ENCODE measurements around the gene NR3C1.
A peak's percentile ranks its signal among the peaks of the same experiment; 100 is the strongest.

Gene NR3C1

DNA sequence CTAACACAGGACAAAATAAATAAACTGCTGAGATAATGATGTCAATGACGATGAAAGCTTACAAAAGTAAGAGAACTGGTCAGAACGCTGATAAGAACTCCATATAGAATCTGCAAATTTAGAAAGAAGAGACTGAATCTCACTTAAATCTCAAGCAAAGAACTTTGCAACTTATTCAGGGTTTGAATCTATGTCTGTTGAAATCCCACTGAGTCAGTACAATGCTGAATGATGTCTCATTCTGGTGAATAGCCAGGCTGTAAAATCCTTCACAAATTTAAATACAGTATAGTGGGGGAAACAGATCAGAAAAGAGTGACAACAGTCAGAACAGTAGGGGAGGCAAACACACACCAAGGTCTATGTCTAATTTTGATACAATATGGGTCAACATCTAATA is 38.9 kb upstream of the NR3C1 start:
- DNase-seq (ENCODE audit: low spot score) = no peak
- TF ChIP-seq, protein P1, sequence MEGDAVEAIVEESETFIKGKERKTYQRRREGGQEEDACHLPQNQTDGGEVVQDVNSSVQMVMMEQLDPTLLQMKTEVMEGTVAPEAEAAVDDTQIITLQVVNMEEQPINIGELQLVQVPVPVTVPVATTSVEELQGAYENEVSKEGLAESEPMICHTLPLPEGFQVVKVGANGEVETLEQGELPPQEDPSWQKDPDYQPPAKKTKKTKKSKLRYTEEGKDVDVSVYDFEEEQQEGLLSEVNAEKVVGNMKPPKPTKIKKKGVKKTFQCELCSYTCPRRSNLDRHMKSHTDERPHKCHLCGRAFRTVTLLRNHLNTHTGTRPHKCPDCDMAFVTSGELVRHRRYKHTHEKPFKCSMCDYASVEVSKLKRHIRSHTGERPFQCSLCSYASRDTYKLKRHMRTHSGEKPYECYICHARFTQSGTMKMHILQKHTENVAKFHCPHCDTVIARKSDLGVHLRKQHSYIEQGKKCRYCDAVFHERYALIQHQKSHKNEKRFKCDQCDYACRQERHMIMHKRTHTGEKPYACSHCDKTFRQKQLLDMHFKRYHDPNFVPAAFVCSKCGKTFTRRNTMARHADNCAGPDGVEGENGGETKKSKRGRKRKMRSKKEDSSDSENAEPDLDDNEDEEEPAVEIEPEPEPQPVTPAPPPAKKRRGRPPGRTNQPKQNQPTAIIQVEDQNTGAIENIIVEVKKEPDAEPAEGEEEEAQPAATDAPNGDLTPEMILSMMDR (IDR thresholded peaks at IDR 0.05; ENCODE audit: extremely low read depth, missing control alignments) = no peak

DNA sequence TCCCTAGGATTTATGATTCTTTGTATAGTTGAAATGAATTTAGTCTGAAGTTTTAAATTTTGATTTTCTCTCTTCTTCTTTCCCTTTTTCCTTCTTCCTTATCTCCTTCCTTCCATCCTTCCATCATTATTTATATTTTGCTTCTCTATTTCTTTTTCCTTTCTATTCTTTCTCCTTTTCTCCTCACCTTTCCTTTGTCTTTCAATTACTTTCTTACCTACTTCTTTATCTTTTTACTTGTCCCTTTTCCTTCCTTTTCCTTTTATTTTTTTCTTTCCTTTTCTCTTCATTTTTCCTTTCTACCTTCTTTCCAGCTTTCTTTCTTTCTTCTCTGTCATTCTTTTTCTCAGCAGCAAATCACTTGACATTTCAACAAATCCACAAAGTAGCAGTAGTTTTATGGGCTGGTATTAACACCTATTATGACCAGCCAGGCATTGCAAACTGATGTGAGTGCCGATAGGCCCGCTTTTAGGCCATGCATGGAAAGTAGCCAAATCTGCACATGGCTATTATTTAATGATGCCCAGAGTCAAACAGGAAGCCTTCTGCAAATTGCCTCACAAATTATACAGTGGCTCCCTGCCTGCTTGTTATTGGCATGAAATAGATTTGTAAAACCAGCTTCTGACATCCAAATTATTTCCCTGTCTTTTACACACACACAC is 37.1 kb upstream of the NR3C1 start:
- DNase-seq (ENCODE audit: low spot score) = no peak
- TF ChIP-seq, protein P1 (IDR thresholded peaks at IDR 0.05; ENCODE audit: extremely low read depth, missing control alignments) = no peak

DNA sequence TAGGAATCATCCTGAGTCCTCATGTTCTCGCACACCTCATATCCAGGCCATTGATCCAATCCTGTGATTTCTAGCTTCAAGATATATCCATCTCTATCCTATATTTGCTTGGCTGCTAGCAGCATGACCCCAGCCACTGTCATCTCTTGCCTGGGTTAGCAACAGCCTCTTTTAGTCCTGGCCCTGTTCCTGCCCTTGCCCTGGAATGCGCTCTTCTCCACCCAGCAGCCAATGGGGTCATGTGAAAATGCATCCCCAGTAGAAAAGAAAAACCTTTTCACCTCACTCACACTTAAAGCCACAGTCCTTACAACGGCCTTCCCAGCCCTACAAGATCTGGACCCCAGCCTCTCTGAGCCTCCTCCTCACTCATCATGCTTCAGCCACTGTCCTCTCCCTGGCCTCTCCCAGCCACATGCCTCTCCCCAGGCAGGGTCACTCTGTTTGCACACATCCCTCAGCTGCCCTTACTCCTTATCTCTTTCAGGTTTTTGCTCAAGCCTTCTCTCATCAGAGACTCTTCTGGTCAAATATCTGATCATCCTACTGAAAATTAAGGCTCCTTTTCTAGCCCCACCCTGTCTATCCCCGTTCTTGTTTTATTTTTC is 34.3 kb upstream of the NR3C1 start:
- TF ChIP-seq, protein P1 (IDR thresholded peaks at IDR 0.05; ENCODE audit: extremely low read depth, missing control alignments) = no peak
- DNase-seq (ENCODE audit: low spot score) = no peak

DNA sequence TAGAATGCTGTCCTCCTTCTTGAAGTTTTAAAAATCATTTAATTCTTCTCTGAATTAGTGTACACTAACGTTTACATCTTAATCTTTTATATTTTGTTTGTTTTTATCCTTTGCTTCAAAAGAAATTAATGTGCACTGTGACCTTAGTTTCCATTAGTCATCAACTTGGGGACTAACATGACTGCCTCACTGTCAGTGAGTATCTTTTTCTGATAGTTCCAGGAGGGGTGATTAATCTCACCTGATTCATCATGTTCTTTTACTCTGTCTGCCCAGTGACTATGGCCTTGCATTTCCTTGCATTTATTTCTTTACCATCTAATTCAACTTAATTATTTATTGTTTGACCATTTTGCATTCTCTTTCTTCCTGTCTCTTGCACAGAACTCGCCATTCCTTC is 33.4 kb upstream of the NR3C1 start:
- no peak for DNase-seq (ENCODE audit: low spot score)
- TF ChIP-seq, protein P1 (IDR thresholded peaks at IDR 0.05; ENCODE audit: extremely low read depth, missing control alignments) = no peak

DNA sequence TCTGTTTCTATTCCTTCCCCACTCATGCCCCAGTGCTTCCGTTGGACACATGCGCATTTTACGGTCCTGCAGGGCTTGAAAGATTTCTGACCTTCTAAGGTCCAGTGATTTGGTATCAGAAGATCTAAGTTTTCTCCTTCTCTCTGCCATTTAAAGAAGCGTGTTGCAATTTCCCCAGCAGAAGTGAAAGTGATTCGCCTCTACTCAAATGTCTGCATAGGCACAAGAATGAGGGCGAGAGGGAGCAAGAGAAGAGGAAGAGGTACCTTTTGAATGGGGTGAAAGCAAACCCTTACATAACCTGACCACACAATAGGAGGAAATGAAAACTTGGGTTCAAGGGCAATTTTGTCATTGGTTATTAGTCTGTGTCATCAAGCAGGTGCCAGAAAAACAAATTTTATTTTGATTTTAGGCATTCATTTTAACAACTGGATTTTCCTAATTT is 31.7 kb upstream of the NR3C1 start:
- peak; percentile 71 for DNase-seq (ENCODE audit: low spot score)
- TF ChIP-seq, protein P1 (IDR thresholded peaks at IDR 0.05; ENCODE audit: extremely low read depth, missing control alignments) = no peak

DNA sequence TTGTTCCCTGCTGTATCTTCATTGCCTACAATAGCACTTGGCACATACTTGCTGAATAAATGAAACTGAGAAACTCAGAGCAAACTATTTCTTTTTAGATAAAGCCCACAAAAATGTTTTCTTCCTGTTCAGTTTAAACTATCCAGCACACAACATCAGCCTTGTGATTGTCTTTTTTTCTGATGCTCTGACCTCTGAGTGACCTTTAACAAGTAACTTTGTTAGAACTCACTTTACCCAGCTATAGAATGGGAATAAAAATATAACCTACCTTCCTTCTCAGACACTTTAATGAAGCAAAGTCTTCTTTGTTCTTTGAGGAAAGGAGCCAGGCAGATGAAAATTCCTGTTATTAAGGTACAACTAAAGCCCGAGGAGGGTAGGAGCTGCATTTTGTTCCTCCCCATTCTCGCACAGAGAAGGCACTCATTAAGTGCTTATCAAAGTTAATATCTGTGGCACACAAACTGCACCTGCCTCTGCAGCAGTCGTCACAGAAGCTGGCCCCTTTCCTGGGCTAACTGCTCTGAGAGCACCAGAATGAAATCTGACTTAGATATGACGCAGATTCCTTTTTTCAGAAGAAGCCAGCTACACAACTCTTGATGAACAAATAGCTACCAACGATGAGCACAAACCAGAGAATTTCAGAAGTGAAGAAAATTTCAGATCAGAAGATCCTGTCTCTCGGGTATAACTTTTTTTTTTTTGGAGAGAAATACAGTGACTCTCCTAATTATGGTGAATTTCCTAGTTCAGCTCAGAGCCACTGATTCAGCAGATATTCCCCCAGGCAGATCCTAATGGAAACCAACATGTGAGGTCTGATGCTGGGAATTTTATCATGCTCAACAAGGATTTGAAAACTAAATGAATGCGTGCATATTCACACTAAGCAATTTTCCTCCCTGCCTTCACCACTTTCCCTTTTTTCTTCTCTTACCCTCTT is 31.0 kb upstream of the NR3C1 start:
- DNase-seq (ENCODE audit: low spot score) = peak; percentile 31
- TF ChIP-seq, protein P1 (IDR thresholded peaks at IDR 0.05; ENCODE audit: extremely low read depth, missing control alignments) = no peak

DNA sequence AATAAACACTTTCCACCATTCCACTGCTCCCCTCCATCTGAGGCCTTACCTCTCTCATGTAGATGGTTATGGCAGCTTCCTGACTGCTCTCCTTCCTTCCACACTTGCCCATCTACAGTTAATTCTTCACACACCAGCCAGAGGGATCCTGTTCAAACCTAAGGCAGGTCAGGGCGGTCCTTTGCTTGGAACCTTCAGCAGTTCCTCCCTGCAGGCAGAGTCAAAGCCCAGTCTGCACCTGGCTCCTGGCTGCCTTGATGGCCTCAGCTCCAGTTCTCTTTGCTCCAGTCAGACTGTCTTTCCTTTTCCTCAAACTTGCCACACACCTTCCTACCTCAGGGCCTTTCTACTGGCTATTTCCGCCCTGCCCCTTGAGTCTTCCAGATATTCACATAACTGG is 30.2 kb upstream of the NR3C1 start:
- TF ChIP-seq, protein P1 (IDR thresholded peaks at IDR 0.05; ENCODE audit: extremely low read depth, missing control alignments) = no peak
- no peak for DNase-seq (ENCODE audit: low spot score)
